ENCODE data around the gene TAX1BP1. TPM values are rescaled to one million over a fixed set of nuclear protein-coding genes. Genes with fewer than 3 reads are reported as not detected.

TAX1BP1 gene
- total RNA-seq, 6 donors from 2014 or later, result 66.8 to 175 (median 100) TPM

DNA sequence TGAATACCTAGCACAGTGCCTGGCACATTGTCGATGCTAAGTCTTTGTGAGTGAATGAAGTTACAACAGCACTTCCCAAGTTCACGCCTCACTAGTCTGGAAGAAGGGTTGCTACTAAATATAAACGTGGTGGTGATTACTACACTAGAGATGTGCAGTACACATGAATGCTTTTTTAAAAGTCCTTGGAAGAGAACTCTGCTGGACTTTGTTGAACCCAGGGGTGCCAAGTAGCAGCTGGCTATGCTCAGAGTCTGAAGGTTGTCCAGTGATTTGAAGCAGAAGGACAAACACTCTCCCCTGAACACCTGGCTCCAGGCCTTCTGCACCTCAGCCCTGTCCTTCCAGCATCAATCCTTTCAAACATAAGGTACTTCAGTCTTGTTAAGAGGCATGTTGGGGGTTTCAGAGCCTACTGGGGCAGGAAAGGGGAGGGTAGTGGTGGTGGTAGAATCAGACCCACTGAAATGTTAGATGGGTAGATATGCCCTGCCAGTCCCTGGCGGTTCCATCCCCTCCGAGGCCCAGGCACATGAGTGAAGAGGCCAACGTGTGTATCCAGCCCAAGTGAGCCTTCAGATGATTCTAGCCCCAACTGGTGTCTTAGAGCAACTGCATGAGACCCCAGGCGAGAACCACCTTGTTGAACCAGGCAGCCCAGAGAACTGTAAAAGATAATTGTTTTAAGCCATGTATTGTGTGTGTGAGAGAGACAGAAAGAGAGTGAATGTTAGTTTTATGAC, 94.4 kb downstream of the TAX1BP1 start:
- Histone ChIP-seq H3K27me3 (no peaks in the 10 kb centered on the region), H3K4me3 (no peak overlapping the region), H3K4me1 (peaks cover 0 to 5% (median 0%) of the 10 kb centered on the region in 4 donors), H3K27ac (no peak overlapping the region), H3K9me3 (no peaks in the 10 kb centered on the region), H3K36me3 (peaks cover 0 to 15% (median 3%) of the 10 kb centered on the region in 4 donors)
- no peak for TF ChIP-seq EP300 (IDR thresholded peaks at IDR 0.05)
- TF ChIP-seq POLR2A (IDR thresholded peaks at IDR 0.05), result no peak
- no peak for TF ChIP-seq CTCF (IDR thresholded peaks at IDR 0.05)
- TF ChIP-seq POLR2AphosphoS5 (IDR thresholded peaks at IDR 0.05), result no peak
- DNase-seq (no peak), ATAC-seq (ENCODE audit: low FRiP score in 2 of 2) (no peak)
- 87 to 88% methylated on average over 5 to 7 of the region's 7 CpGs for WGBS, 2 donors

GRCh38 chr7:27835376-27835775, 95.4 kb downstream of the TAX1BP1 start:
- DNase-seq, result no peak

GRCh38 chr7:27836536-27836935, 96.6 kb downstream of the TAX1BP1 start:
- Histone ChIP-seq H3K27me3 (no peaks in the 10 kb centered on the region), H3K4me1 (peaks cover 0 to 5% (median 0%) of the 10 kb centered on the region in 4 donors), H3K27ac (no peak overlapping the region), H3K4me3 (no peak overlapping the region), H3K9me3 (no peaks in the 10 kb centered on the region), H3K36me3 (peaks cover 0 to 31% (median 3%) of the 10 kb centered on the region in 4 donors)
- DNase-seq, result no peak
- ATAC-seq (ENCODE audit: low FRiP score in 2 of 2), result no peak
- 95% methylated on average over 2 of the region's 2 CpGs for WGBS, 2 donors
- TF ChIP-seq CTCF (IDR thresholded peaks at IDR 0.05) (no peak), POLR2A (IDR thresholded peaks at IDR 0.05) (no peak), POLR2AphosphoS5 (IDR thresholded peaks at IDR 0.05) (no peak), EP300 (IDR thresholded peaks at IDR 0.05) (no peak)

More at GRCh38 chr7:27835376-27835775, 95.4 kb downstream of the TAX1BP1 start:
- TF ChIP-seq POLR2A (IDR thresholded peaks at IDR 0.05) (no peak), EP300 (IDR thresholded peaks at IDR 0.05) (no peak), CTCF (IDR thresholded peaks at IDR 0.05) (no peak), POLR2AphosphoS5 (IDR thresholded peaks at IDR 0.05) (no peak)
- no peak for ATAC-seq (ENCODE audit: low FRiP score in 2 of 2)
- Histone ChIP-seq H3K27me3 (no peaks in the 10 kb centered on the region), H3K4me1 (peaks cover 0 to 5% (median 0%) of the 10 kb centered on the region in 4 donors), H3K36me3 (peaks cover 0 to 24% (median 3%) of the 10 kb centered on the region in 4 donors), H3K4me3 (no peak overlapping the region), H3K9me3 (no peaks in the 10 kb centered on the region), H3K27ac (peak overlapping the region in 1 of 4 donors; percentile 28)
- WGBS, 2 donors, result 51 to 70% methylated on average over 7 of the region's 7 CpGs

- TF ChIP-seq EP300 (IDR thresholded peaks at IDR 0.05) (no peak), CTCF (IDR thresholded peaks at IDR 0.05) (no peak), POLR2A (IDR thresholded peaks at IDR 0.05) (no peak), POLR2AphosphoS5 (IDR thresholded peaks at IDR 0.05) (no peak)
- WGBS, 2 donors, result 89 to 95% methylated on average over 10 of the region's 10 CpGs
- peak in 1 of 2 donors; percentile 37 for DNase-seq
These were observed 99.1 kb downstream of the TAX1BP1 start for GRCh38 chr7:27839099-27839498.

More at GRCh38 chr7:27839099-27839498, 99.1 kb downstream of the TAX1BP1 start:
- peaks cover 0 to 20% (median 0%) of the 10 kb centered on the region in 4 donors for H3K36me3 ChIP-seq
- H3K27ac ChIP-seq, result no peak overlapping the region
- H3K27me3 ChIP-seq, result no peaks in the 10 kb centered on the region
- H3K4me1 ChIP-seq, result peaks cover 0 to 5% (median 0%) of the 10 kb centered on the region in 4 donors
- H3K4me3 ChIP-seq, result no peak overlapping the region
- no peak for ATAC-seq (ENCODE audit: low FRiP score in 2 of 2)
- no peaks in the 10 kb centered on the region for H3K9me3 ChIP-seq
